HG03135 (cell line): ENCODE results near the gene SF3B3.
"Not testable (repeated sequence)": the region's sequence is repeated elsewhere in the genome, so short reads cannot be mapped to it uniquely, and the experiment has no call there.

ENCODE experiments used
- ATAC-seq: cut with Tn5 transposase; IDR thresholded peaks from one replicate; pipeline ENCODE4 v1.9.1; 2021; ENCODE audit warnings: mild to moderate bottlenecking, moderate library complexity; ENCODE audit not compliant: unreplicated experiment

SF3B3 gene

DNA sequence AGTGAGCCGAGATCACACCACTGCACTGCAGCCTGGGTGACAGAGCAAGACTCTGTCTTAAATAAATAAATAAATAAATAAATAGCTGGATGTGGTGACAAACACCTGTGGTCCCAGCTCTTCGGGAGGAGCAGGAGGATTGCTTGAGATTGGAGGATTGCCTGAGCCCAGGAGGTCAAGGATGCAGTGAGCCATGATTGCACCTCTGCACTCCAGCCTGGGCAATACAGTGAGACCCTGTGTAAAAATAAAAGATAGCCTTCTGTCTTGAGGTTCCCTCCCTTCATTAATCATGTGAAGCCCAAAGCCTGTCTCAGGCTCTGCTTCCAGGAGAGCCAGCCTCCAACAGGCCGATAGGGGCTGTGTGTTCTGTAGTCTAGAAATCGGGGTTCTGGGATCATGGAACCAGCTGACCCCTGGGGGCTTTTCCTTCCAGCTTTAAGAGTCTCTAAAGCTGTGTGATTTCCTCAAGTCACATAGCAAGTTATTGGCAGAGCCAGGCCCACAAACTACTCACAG, 88.2 kb downstream of the SF3B3 start:
- ATAC-seq = no peak

DNA sequence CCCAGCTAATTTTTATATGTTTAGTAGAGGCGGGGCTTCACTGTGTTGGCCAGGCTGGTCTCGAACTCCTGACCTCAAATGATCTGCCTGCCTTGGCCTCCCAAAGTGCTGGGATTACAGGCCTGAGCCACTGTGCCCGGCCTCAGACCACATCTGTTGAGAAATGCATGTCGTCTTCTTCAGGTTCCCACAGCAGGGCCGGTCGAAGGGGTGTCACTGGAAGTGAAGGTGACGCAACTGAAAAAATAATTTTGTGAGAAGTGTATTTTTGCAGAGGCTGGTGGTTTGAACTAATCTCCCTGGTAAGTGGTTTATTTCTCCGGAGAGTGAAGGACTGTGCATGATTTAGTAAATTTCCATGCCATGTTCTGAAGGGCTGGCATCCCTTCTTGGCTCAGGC, 89.3 kb downstream of the SF3B3 start:
- ATAC-seq = no peak

DNA sequence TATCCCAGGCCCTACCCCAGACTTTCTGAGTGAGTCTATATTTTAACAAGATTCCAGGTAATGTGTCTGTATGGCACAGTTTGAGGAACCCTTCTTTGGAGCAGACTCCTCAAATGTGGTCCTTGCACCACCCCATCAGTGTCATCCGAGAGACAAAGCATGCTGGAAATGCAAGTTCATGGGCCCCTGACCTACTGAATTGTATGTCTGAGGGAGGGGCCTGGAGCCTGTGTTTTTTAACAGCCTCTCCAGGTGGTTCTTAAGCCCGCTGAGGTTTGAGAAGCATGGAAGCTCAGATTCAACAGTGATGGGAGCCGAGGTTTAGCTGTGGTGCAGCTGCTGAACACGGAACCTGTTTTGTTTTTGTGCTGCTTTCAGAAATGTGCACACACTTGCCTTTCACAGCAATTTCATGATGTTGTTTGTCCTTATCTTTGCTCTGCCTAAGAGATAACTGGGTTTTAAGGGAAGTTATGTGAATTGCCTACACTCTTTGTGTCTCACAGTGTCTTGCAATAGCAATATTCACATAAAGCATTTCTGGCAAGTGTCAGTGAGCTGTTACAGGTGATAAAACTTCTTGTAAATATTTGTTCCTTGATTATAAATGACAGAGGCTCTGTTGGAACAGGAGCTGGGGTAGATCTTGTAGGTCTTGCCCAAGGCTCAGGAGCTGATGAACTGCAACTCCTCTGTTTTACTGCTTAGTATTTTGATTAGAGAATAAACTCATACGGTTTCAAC, 90.8 kb downstream of the SF3B3 start:
- no peak for ATAC-seq

- ATAC-seq = no peak
These were observed 92.3 kb downstream of the SF3B3 start for GRCh38 chr16:70615945-70616344.

- not testable (repeated sequence) for ATAC-seq
These were observed 98.2 kb downstream of the SF3B3 start for GRCh38 chr16:70621864-70622263.
